ENCODE results near the gene HS1BP3.

Gene HS1BP3

DNA sequence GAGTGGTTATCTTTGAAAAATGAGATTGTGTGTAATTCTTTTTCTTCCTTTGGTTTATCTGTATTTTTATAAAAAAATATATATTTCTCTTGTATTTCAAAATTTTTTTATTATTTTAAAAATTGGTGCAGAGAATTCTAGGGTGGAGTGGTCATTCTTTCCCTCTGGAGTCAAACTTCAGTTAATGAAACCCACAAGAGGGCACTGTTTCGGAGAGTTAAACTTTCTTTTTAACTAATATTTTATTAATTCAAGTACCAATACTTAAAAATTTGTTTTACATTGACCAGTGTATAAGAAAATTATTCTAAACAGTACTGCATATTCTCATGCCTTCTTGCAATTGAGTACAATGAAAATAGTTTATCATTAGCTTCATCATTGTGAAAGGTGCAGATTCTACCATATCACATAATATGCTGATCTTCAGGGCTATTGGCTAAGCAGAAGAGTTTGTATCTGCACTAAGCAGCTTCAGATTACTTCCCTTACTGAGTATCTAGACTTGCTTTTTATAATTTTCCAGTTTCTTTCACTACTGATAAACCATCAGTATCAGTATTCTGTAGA lies 50.1 kb downstream of the HS1BP3 start:
- no peak for DNase-seq (ENCODE audit: low read depth in 2 of 2)

DNA sequence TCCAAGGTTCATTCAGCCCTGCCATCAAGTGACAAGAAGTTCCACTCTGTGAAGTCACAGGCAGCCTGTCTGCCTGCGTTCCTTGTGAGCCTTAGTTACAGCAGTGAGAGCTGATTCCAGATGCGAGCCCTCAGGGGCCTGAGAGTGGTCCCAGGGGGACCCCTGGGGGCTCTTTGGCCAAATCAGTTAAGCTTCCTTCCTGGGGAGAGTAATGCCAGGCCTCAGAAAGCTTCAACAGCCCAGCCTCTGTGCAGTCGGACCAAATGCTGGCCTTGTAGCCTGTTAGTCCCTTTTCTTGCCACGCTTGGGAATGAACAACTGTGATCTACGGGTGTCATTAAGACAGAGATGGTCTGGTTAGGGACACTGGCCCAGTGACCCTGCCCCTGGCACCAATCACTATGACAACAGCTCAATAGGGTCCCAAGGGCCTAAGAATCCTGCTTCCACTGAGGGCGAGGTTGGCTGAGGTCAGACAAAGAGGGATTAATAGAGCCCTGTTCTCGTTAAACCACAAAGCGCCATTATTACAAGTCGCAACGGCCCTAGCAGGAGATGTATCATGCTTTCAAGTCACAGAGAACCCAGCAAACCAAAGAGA lies 50.9 kb downstream of the HS1BP3 start:
- DNase-seq (ENCODE audit: low read depth in 2 of 2): no peak

DNA sequence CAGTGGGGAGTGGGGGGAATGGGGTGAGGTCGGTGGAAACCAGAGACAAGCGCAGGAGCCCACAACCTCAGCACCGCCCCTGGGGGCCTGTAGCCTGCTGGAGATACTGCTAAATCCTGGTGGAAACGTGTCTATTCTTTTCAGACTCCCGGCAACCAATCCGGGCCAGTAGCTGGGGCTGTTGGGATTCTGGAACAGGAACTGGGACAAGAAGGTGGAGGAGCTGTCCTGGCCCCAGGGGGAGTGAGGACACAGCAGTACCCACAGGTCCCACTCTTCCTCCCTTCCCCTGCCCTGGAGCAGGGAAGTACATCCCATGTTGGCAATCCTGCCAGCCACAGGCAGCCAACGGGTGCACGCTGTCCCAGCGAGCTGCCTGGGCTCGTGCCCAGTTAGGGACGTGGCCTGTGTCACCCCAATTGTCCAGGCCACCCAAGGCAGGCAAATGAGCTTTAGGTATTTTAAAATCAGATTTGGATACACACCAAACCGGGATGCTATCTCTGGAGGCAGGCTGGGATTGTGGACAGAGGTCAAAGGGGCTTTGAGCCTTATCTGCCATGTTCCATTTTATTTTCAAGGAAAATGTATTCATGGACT lies 51.8 kb downstream of the HS1BP3 start:
- DNase-seq (ENCODE audit: low read depth in 2 of 2): no peak

DNA sequence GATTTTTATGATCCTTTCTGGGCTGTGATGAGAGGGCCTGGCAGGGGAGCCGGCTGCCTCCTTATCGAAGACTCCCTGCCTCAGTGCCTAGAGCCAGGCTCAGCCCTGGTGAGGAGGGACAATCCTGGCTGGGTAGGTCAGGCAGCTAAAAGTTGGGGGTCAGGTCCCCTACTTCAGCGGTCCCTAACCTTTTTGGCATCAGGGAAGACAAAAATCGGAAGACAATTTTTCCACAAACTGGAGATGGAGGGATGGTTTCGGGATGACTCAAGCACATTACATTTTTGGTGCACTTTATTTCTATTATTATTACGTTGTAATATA lies 53.1 kb downstream of the HS1BP3 start:
- DNase-seq (ENCODE audit: low read depth in 2 of 2): no peak

DNA sequence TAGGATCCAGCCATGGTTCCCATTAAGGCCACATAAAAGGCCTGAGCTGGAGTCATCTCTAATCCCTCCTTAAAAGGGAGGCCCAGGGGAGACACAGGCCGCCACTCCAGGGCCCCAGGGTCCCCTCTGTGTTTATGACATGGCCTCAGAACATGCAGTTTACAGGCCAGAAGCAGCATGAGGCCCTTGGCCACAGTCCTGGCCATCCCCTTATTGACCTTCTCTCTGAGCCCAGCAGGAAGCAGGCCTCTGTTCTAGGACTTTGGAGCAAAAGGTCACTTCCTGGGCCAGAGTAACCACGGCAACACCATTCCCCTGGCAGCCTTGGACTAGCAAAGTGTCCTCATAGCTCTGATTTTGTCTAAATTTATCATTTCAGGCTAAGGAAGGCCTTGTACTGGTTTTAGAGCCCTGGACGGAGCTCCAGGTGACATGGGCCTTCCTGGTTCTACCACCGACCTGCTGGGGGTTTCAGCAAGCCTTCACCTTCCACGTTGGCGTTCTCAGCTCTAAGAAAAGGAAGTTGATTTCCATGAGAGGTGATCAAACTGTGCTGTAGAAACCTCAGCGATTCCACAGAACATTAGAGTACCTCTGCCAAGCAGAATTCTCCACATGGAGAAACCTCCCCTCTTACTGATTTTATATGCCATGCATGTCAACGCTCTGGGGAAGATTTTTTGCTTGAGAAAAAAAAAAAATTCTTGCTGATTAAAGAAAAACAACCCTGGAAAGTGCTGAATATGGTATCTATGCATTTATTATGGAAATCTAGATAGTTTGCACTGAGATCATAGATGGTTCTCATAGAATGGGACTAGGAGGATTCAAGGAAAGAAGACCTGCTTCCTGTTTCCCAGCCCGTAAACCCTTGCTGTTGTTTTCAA lies 53.7 kb downstream of the HS1BP3 start:
- DNase-seq (ENCODE audit: low read depth in 2 of 2): no peak

DNA sequence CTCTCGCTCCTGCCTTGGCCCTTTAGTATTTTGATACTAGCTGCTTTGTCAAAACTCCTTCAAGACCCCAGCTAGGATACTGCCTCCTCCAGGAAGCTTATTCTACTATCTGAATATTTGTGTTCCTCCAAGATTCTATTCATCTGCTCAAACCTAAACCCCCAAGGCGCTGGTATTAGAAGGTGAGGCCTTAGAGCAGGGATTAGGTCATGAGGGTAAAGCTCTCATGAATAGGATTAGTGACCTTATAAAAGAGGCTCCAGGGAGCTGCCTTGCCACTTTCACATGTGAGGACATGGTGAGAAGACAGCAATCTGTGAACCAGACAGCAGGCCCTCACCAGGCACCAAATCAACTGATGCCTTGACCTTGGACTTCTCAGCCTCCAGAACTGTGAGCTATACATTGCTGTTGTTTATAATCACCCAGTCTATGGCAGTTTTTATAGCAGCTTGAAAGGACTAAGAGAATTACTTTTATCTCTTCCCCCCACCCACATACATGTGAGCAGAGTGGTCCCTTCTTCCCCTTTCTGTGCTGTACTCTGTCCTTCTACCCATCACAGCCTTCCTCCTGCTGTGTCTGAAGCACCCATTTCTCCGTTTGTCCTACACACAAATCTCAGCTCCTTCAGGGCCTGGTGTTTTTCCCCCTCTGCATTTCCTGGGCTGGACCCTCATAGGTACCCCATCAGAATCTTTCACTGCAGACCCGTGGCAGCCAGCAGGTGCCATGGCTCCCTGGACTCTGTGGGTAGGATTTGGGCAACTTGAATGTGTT lies 54.5 kb downstream of the HS1BP3 start:
- DNase-seq (ENCODE audit: low read depth in 2 of 2): no peak

DNA sequence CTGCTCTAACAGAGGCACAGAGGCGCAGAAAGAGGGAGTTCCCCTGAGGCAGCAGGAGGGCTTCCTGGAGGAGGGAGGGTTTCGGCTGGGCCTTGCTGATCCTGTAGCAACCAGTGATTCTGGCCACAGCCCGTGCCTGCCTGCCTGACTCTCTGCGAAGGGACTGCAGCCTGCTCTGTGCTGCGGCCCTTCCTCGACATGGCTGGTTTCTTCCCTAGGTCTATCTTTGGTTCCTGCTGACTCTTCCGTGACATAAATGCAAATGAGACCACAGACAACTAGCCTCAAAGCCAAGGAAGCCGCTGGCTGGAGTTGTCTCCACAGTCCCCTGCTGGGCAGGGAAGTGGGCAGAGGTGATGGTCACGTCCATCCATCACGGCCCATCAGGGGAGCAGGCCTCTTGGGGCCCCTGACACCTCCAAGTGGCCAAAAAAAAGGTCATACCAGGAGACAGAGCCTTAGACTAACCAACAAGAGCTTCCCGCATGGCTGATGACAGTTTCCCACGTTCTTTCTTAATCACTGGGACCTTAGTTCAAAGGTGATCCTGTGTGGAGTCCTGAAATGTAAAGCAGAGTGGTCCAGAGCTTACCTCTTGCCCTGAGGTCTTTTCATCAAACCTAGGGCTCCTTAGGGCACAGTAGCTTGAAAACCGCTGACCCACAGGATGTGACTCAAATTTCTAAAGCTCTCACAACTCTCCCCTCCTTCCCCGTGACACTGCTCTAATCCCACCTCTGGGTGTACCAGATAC lies 55.3 kb downstream of the HS1BP3 start:
- DNase-seq (ENCODE audit: low read depth in 2 of 2): no peak

DNA sequence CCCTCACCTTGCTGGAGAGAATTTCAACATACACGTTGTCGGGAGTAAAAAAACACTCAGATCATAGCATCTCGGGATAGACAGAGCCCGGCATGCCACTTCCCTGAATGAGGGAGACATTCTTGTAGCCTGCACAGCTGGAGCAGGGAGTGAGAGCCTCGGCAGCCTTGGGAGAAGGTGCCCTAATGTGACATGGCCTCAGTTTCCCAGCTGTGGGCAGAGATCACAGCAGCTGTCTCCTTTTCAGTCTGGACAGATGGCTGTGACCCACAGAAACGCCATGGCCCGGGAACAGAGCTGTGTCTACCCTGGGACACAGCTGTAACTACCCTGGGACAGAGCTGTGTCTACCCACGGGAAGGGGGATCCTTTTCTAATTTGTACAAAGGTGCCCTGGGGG lies 55.9 kb downstream of the HS1BP3 start:
- DNase-seq (ENCODE audit: low read depth in 2 of 2): no peak

DNA sequence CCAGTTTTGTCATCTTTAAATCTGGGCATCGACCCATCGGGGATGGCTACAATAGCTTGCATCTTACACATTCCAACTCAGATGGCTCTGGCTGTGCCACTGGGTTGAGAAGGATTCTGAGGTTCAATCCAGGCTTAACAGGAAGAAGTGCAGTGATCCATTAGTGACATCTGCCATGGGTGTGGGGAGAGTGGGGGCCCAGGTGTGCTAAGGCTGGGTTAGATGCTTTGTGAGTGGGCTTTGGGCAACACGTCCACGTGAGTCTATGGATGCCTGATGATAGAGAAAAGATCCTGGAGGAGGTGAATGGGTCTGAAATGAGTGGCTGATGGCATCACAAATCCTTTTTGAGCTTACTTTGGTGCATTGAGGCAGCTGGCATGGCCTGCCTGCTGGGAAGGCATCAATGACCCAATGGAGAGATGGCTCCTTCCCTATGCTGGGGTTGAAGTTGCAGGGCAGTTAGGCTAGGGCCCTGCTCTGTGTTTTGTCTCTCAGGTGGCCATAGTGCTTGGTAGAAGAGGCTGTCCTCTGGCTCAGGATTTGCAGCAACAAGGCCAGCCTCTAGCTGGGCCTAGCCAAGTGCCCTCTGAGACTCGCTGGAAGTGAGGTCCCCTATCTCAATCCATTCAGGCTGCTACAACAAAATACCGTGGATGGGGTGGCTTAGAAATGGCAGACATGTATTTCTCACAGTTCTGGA lies 56.7 kb downstream of the HS1BP3 start:
- no peak for DNase-seq (ENCODE audit: low read depth in 2 of 2)

DNA sequence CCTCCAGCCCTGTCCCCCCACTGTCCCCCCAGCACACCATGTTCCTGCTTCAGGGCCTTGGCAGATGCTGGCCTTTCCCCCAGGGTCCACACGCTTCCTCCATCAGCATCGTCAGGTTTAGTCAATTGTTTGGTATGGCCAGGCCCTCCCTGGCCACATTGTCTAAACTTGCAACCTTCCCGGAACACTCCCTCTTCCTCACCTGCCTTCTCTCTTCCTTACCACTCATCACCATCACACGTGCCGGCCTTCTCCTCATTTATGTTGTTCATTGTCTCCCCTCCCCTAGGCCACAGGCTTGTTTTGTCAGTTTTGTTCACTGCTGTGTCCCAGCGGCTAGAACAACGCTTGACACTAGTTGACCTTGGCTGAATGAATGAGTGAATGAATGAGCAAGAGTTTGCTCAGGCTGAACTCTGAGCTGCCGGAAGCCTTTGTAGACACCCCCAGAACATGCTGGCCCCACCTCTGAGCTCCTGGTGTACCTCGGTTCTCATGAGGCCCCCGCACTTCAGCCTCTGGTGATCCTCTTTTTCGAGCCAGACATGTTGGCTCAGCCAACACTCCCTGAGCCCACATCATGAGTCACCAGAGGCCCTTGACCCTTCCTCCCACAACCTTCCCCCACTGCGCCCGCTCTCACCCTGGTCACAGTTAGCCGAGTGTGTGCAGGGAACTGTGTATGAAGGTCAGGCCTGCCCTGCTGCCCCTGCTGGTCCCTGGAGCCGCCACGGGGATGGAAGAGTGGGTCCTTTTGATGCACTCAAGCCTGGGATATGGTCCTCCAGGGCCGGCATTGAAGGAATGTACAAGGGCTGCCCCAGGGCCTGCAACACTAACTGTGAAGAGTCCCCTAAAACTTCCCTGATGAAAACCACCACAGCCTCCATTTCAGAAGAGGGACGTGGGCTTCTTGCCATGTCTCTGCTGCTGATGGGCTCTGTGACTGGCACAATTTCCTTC lies 57.5 kb downstream of the HS1BP3 start:
- DNase-seq (ENCODE audit: low read depth in 2 of 2): no peak

DNA sequence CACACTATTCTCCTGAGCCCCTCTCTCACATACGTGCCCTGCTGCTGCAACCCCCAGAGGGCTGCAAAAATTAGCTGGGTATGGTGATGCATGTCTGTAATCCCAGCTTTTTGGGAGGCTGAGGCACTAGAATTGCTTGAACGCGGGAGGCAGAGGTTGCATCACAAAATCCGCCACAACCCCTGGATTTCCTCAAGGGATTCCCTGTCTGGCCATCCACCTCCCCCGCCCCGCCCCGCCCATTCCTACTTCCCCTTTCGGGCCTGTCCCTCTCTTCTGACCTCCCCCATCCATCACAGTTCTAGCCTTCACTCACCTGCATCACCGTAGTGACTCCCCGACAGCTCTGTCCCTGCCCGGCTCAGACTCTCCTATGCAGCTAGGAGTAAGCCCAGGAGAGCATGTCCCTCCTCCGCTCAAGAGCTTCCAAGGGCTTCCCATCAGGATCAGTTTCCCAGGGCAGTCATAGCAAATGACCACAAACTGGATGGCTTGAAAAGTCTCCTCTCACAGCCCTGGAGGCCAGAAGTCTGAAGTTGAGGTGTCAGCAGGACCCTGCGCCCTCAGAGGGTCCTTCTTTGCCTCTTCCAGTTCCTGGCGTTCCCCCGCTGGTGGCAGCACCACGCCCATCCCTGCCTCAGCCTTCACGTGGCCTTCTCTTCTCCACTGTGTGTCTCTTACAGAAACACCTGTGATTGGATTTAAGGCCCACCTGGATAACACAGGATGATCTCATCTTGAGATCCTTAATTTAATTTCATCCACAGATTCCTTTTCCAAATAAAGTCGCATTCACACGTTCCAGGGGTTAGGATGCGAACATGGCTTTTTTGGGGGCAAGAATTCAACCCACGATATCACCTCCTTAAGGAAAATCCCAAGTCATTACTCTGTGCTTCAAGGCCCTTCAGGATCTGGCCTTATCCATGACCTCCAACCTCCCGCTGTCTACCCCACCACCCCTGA lies 58.5 kb downstream of the HS1BP3 start:
- no peak for DNase-seq (ENCODE audit: low read depth in 2 of 2)

DNA sequence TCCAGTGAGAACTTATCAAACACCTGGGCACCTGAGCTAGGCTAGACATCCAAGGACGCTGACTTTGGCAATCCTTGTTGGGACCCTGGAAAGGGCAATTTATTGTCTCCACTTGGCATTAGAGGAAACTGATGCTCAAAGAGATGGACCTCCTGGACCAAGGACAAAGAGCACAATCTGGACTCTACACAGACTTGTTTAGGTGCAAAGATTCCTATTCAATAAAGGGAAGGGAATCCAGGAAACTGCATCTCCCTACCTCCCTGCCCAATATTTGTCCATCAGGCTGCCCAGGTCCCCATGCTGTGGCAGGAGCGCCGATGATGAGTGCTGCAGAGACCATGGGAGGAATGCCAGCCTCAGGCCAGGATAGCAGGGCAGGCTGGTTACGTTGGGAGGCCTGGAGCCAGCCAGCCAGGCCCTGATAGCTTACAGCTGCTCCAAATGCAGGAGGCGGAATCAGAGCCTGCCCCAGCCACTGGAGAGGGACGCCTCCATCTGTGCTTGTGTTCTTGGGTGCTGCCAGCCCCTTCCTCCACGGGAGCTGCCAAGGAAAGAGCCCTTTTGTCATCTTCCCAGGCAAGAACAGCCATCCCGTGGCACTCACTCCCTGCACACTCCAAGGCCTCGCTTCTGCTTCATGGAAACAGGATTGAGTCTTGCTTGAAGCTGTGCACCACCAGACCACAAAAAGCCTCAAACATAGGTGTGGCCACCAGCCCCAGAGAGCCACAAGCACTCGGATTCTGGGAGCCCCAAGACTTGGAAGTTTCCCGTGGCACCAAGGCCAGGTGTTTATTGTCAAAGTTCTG lies 60.0 kb downstream of the HS1BP3 start:
- DNase-seq (ENCODE audit: low read depth in 2 of 2): no peak

DNA sequence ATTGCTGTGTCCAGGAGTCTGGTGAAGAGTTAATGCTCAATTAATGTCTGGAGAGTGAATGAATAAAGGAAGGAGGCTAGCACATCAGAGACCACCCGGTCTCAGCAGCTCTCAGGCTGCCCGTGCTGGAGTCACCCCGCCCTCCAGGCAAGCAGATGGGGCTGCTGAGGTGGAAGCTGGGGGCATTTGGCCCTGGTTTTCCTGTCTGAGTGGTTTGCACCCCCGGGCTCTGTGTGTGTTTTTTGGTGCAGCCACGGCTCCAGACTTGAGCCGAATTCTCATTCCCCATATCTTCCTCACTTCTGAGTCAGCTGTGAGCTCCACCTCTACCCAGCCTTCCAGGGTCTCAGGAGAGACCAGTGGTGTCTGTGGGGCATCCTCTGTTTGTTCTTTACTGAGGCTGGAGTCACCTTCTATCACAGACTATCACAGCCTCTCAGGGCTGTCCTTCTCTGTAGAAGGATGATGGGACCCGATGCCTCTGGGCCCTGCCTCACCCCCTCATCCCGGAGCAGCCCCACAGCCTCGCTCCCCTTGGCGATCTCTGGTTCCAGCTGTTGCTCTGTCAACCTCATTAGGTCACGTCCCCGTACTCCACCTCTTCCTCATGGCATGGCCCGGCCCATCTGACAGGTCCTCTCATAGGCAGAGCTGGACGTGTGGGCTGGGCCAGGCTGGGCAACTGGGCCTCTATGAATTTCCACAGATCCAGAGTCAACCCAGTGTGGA lies 60.8 kb downstream of the HS1BP3 start:
- DNase-seq (ENCODE audit: low read depth in 2 of 2): no peak

DNA sequence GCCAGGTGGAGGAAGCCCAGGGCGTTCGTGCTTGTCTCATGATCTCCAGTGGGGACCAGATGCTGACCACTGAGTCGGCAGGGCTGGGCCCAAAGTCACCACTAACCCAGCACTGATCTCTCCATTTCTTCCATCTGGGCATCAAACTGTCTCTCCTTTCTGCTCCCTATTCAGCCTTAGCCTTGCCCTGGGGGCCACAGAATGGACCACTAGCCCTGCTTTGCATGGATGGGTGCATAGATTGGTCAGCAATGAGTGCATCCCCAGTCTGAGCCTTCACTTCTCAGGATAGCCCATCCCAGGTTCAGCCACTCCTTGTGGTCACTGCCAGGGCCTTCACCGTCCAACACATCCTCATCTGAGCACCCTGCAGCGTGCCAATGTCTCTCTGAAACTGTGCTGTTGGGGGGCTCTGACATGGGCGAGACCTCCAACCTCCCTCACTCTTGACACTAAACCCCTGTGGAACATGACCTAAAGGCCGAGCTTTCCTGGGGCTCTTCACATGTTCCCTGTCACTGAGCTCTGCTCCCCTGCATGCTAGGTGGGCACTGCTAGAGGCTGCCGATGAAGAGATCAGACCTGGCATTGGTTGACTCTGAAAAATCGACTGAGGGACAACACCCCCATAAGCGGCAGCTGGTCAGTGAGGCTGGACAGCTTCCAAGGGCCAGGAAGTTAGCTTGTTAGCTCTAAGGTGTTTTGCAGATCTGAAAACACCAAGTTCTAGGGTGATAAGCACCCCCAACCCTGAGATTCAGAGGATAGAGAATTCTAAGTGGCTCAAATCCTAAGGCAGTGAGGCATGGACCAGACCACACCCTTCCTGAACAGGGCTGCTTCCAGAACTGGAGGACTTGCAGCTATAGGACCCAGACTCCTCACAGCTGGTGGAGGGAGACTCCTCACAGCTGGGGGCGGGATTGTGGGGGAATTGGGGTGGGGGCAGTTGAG lies 61.7 kb downstream of the HS1BP3 start:
- DNase-seq (ENCODE audit: low read depth in 2 of 2): no peak

DNA sequence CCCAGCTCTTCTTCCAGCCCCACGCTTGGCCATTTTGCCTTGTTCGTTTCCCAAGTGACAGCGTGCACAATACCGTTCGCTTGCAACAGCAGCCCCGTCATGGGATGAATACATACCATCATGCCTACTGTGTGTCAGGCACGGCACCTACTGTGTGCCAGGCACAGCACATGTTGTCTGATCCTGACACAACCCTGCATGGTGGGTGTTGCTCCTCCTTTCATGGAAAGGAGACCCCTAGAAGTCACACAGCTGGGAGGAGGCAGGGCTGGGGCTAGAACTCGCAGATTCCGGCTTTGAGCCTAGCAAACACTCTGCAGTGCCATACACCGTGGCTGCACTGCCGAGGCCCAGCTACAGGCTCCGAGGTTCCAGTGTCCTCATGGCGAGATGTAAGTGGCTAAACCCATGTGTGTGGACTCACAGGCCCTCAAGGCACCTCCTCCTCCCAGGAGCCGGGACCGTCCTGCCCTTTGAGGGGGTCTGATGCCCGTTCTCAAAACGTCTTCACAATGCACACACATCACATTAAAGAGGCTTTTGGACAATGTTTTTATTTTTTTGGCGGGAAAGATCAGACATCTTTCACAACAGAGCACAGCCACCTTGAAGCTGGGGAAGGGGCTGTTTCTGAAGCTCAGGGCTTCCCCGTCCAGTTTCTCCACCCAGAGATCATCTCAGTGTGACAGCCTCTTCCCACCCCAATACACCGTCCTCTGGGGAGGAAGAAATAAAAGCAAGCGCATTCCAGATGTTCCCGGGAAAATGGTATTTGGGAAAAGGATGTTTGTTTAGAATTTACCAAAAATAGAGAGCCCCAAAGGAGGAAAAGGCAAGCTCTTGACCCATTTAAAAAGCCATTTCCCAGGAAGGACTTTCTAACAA lies 64.9 kb downstream of the HS1BP3 start:
- no peak for DNase-seq (ENCODE audit: low read depth in 2 of 2)

Measured in stimulated activated CD8-positive, alpha-beta memory T cell treated with anti-CD3 and anti-CD28 coated beads, Interleukin-7, amount 100 ng/mL, for 1 hour (primary cell).